IMR-90 (cell line): Measurements from ENCODE around the gene EFHC1. TPM values are rescaled to one million over a fixed set of nuclear protein-coding genes. Genes with fewer than 3 reads are reported as not detected.
A peak's percentile ranks its signal among the peaks of the same experiment; 100 is the strongest.

Experiments used
- ATAC-seq: fragments of 200-7000 bp; cut with Tn5 transposase; 2 replicates; pipeline ENCODE4 v1.9.1; 2020; ENCODE audit warnings: low read depth, mild to moderate bottlenecking, moderate library complexity
- BruUV-seq: library from RNA; stranded (reverse); fragments of 400-500 nt; replicated peaks from 2 replicates; lab custom pipeline; 2021; lab: Mats Ljungman, UMichigan
- CTCF ChIA-PET: fragments of 300-600 bp; formaldehyde crosslinking; extraction: SDS; loops from one replicate; lab custom pipeline; 2021; ENCODE audit warnings: antibody characterized with exemption; lab: Yijun Ruan, JAX
- POLR2A ChIA-PET: fragments of 300-600 bp; sonication (Branson Sonifier 250); formaldehyde crosslinking; loops from one replicate; lab custom pipeline; 2022; ENCODE audit warnings: antibody characterized with exemption; ENCODE audit not compliant: unreplicated experiment; lab: Charles Lee
- DNase-seq: peaks from one replicate; pipeline ENCODE4 v3.0.0; 2013
- H2AFZ ChIP-seq: replicated peaks from 2 replicates; pipeline ENCODE3; 2013; ENCODE audit warnings: low read length, mild to moderate bottlenecking; ENCODE audit not compliant: poor library complexity
- H2AK5ac ChIP-seq: 2 replicates; pipeline ENCODE4 v1.6.1; 2013; ENCODE audit warnings: low read depth, low read length, inconsistent platforms
- H2AK9ac ChIP-seq: replicated peaks from 2 replicates; pipeline ENCODE3; 2013; ENCODE audit warnings: mild to moderate bottlenecking, low read depth, low read length, moderate library complexity; ENCODE audit not compliant: poor library complexity
- H2BK120ac ChIP-seq: 2 replicates; pipeline ENCODE4 v1.6.1; 2013; ENCODE audit warnings: low read depth, low read length, inconsistent platforms
- H2BK15ac ChIP-seq: 3 replicates; pipeline ENCODE4 v1.6.1; 2013; ENCODE audit warnings: low read depth, low read length, inconsistent platforms
- H2BK20ac ChIP-seq: 2 replicates; pipeline ENCODE4 v1.6.1; 2013; ENCODE audit warnings: low read depth, mild to moderate bottlenecking, inconsistent platforms, low read length, moderate library complexity
- H2BK5ac ChIP-seq: 2 replicates; pipeline ENCODE4 v1.6.1; 2013; ENCODE audit warnings: mild to moderate bottlenecking, low read depth, low read length, inconsistent platforms; ENCODE audit not compliant: poor library complexity, severe bottlenecking
- H3K14ac ChIP-seq: replicated peaks from 2 replicates; pipeline ENCODE4 v1.6.1; 2013; ENCODE audit warnings: low read depth, low read length, inconsistent platforms
- H3K18ac ChIP-seq: 2 replicates; pipeline ENCODE4 v1.6.1; 2013; ENCODE audit warnings: low read depth, low read length, control low read depth
- H3K23ac ChIP-seq: 2 replicates; pipeline ENCODE4 v1.6.1; 2013; ENCODE audit warnings: low read depth, low read length, inconsistent platforms
- H3K27ac ChIP-seq: 2 replicates; pipeline ENCODE4 v1.5.1; 2013; ENCODE audit warnings: mild to moderate bottlenecking, control low read depth, low read length; ENCODE audit not compliant: insufficient read depth
- H3K27me3 ChIP-seq: 2 replicates; pipeline ENCODE4 v1.6.1; 2013; ENCODE audit warnings: low read length; ENCODE audit not compliant: control insufficient read depth, insufficient read depth
- H3K36me3 ChIP-seq: 2 replicates; pipeline ENCODE4 v1.6.1; 2013; ENCODE audit warnings: low read length, mixed read lengths; ENCODE audit not compliant: control insufficient read depth, insufficient read depth
- H3K4ac ChIP-seq: 2 replicates; pipeline ENCODE4 v1.6.1; 2013; ENCODE audit warnings: low read depth, low read length, inconsistent platforms
- H3K4me1 ChIP-seq: 2 replicates; pipeline ENCODE4 v1.6.1; 2013; ENCODE audit warnings: low read length, mixed read lengths; ENCODE audit not compliant: control insufficient read depth, insufficient read depth
- H3K4me2 ChIP-seq: 2 replicates; pipeline ENCODE4 v1.6.1; 2013; ENCODE audit warnings: low read depth, mild to moderate bottlenecking, control low read depth, low read length, moderate library complexity
- H3K4me3 ChIP-seq: 2 replicates; pipeline ENCODE4 v1.5.1; 2013; ENCODE audit warnings: low read depth, mild to moderate bottlenecking, control low read depth, low read length, moderate library complexity; ENCODE audit not compliant: insufficient read depth
- H3K56ac ChIP-seq: 2 replicates; pipeline ENCODE4 v1.6.1; 2013; ENCODE audit warnings: low read length, inconsistent platforms; ENCODE audit not compliant: insufficient read depth; ENCODE audit errors: extremely low read depth
- H3K79me1 ChIP-seq, 2 experiments: 2 replicates each; pipeline ENCODE4 v1.6.1; 2013; ENCODE audit warnings: low read length in 2 of 2, inconsistent platforms in 1 of 2, low read depth in 1 of 2
- H3K9ac ChIP-seq: 2 replicates; pipeline ENCODE4 v1.6.1; 2013; ENCODE audit warnings: low read depth, low read length, control low read depth
- H3K9me1 ChIP-seq: 2 replicates; pipeline ENCODE4 v1.6.1; 2013; ENCODE audit warnings: low read length, inconsistent platforms; ENCODE audit not compliant: insufficient read depth
- H3K9me3 ChIP-seq: 2 replicates; pipeline ENCODE4 v1.6.1; 2013; ENCODE audit warnings: low read length; ENCODE audit not compliant: control insufficient read depth, insufficient read depth
- H4K20me1 ChIP-seq: 2 replicates; pipeline ENCODE4 v1.6.1; 2013; ENCODE audit warnings: low read length, inconsistent platforms; ENCODE audit not compliant: insufficient read depth
- H4K5ac ChIP-seq: 2 replicates; pipeline ENCODE4 v1.6.1; 2013; ENCODE audit warnings: mild to moderate bottlenecking, low read depth, low read length, control low read depth
- H4K8ac ChIP-seq, 2 experiments: 2 replicates each; pipeline ENCODE4 v1.6.1; 2013; ENCODE audit warnings: low read depth in 2 of 2, low read length in 2 of 2, control low read depth in 1 of 2, inconsistent platforms in 1 of 2
- H4K91ac ChIP-seq: 2 replicates; pipeline ENCODE4 v1.6.1; 2013; ENCODE audit warnings: low read depth, low read length, inconsistent platforms; ENCODE audit not compliant: insufficient read depth
- BHLHE40 ChIP-seq: fragments of 150-350 bp; IDR thresholded peaks from 2 replicates; pipeline ENCODE4 v1.6.1; 2016; ENCODE audit warnings: mild to moderate bottlenecking, low read depth, low read length
- CEBPB ChIP-seq: IDR thresholded peaks from 2 replicates; pipeline ENCODE4 v1.6.1; 2012; ENCODE audit warnings: low read depth, low read length, improper control_type of control experiment
- CHD1 ChIP-seq: IDR thresholded peaks from 2 replicates; pipeline ENCODE4 v1.6.1; 2012; ENCODE audit warnings: low read depth, low read length, improper control_type of control experiment
- FOS ChIP-seq: fragments of 150-350 bp; IDR thresholded peaks from 2 replicates; pipeline ENCODE4 v1.6.1; 2016; ENCODE audit warnings: low read depth, low read length
- MAFK ChIP-seq: IDR thresholded peaks from 2 replicates; pipeline ENCODE4 v1.6.1; 2012; ENCODE audit warnings: low read depth, low read length, improper control_type of control experiment
- NFE2L2 ChIP-seq: fragments of 150-350 bp; IDR thresholded peaks from 2 replicates; pipeline ENCODE4 v1.6.1; 2016; ENCODE audit warnings: low read depth, mild to moderate bottlenecking, low read length
- POLR2A ChIP-seq: IDR thresholded peaks from 2 replicates; pipeline ENCODE4 v1.6.1; 2012; ENCODE audit warnings: mild to moderate bottlenecking, low read depth, low read length
- RAD21 ChIP-seq: IDR thresholded peaks from 2 replicates; pipeline ENCODE4 v1.6.1; 2012; ENCODE audit warnings: low read length, improper control_type of control experiment
- RCOR1 ChIP-seq: IDR thresholded peaks from 2 replicates; pipeline ENCODE4 v1.6.1; 2012; ENCODE audit warnings: mild to moderate bottlenecking, low read length, improper control_type of control experiment; ENCODE audit not compliant: insufficient replicate concordance
- WGBS, 2 experiments: methylation state at CpG; one replicate each; pipeline versions ENCODE4 v1.1.5 to v1.1.7; 2013; ENCODE audit warnings: missing lambda C conversion rate in 2 of 2; ENCODE audit not compliant: insufficient read length in 1 of 2; ENCODE audit errors: extremely low coverage in 2 of 2; 5-methylcytosine and 5-hydroxymethylcytosine counted together
- dilution Hi-C: fragments of 300-500 bp; cut with HindIII; formaldehyde crosslinking; loops from one replicate; pipeline ENCODE4 v1.14.3; 2018; ENCODE audit warnings: low sequenced_read_pairs; ENCODE audit not compliant: unreplicated experiment
- in situ Hi-C: fragments of 300-500 bp; cut with MboI; formaldehyde crosslinking; loops from 3 replicates; pipeline ENCODE4 v1.14.3; 2019; ENCODE audit warnings: low sequenced_read_pairs, inconsistent platforms, mixed read lengths
- intact Hi-C: fragments of 100-400 bp; cut with micrococcal nuclease; formaldehyde crosslinking; loops from 2 replicates; pipeline ENCODE4 v1.10.0; 2022
- polyA plus RNA-seq, 3 experiments: library from polyadenylated mRNA; depleted of rRNA; stranded (reverse); fragments of >200 nt; gene quantifications; 2 replicates each; pipeline ENCODE4 v1.2.3, GENCODE V29; 2012; ENCODE audit warnings: low replicate concordance in 1 of 3
- total RNA-seq: library from RNA; depleted of rRNA; stranded (reverse); fragments of >200 nt; gene quantifications from 2 replicates; pipeline ENCODE4 v1.2.3, GENCODE V29; 2012
- TF ChIP-seq, protein P1 (sequence below): fragments of 150-350 bp; IDR thresholded peaks from 2 replicates; pipeline ENCODE4 v1.6.1; 2017; ENCODE audit warnings: mild to moderate bottlenecking, antibody characterized with exemption, low read length, low read depth

Gene EFHC1
- total and polyA plus RNA-seq, 2 of the 4 experiments (the other 2 are of a cell fraction) = 14.0 to 23.0 TPM

DNA sequence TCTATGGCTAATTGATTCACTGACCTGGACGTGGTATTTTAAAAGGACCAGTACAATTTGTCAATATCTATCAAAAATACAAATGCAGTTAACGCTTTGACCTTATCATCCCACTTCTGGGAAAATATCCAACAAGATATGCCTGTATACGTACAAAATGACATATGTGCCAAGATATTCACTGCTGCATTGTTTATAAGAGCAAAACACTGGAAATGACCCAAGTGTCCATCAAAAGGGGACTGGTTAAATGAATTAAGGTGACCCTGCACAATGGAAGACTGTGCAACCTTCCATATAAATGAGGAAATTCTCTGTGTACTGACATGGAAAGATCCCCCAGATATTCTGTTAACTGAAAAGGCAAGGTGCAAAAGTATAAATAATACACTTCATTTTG is 142.8 kb downstream of the EFHC1 start:
- dilution Hi-C loops (no loop called here), in situ Hi-C loops (no loop called here), intact Hi-C loops (no loop called here)
- Histone ChIP-seq H4K5ac (no peak overlapping the region), H3K79me1 (peaks cover 13 to 71% of the 10 kb centered on the region in 2 experiments), H3K56ac (no peak overlapping the region), H2BK20ac (no peak overlapping the region), H3K36me3 (peaks cover 3% of the 10 kb centered on the region; the same call in 1 of the 2 replicates), H2AK9ac (no peak overlapping the region), H3K23ac (no peak overlapping the region), H2BK120ac (no peak overlapping the region), H3K14ac (no peak overlapping the region), H3K4me2 (no peak overlapping the region), H3K4ac (no peak overlapping the region), H3K27ac (no peak overlapping the region), H3K9me1 (peaks cover 36% of the 10 kb centered on the region), H3K18ac (no peak overlapping the region), H4K91ac (no peak overlapping the region), H2BK5ac (peak overlapping the region; percentile 11), H3K9ac (no peak overlapping the region), H2BK15ac (no peak overlapping the region), H3K4me3 (no peak overlapping the region), H3K9me3 (no peaks in the 10 kb centered on the region), H2AFZ (no peak overlapping the region), H2AK5ac (no peak overlapping the region), H3K27me3 (no peaks in the 10 kb centered on the region), H4K8ac (no peak overlapping the region), H4K20me1 (peaks cover 68% of the 10 kb centered on the region), H3K4me1 (peaks cover 40% of the 10 kb centered on the region)
- TF ChIP-seq FOS = no peak
- TF ChIP-seq CHD1 = no peak
- no peak for TF ChIP-seq RCOR1
- no peak for TF ChIP-seq POLR2A
- TF ChIP-seq, protein P1, sequence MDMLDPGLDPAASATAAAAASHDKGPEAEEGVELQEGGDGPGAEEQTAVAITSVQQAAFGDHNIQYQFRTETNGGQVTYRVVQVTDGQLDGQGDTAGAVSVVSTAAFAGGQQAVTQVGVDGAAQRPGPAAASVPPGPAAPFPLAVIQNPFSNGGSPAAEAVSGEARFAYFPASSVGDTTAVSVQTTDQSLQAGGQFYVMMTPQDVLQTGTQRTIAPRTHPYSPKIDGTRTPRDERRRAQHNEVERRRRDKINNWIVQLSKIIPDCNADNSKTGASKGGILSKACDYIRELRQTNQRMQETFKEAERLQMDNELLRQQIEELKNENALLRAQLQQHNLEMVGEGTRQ = no peak
- TF ChIP-seq MAFK = no peak
- no peak for TF ChIP-seq CEBPB
- TF ChIP-seq NFE2L2 = no peak
- TF ChIP-seq RAD21 = no peak
- TF ChIP-seq BHLHE40 = no peak
- DNase-seq (no peak), ATAC-seq (no peak)
- no CpG with 5 or more reads among the region's 3 CpGs for WGBS, 2 experiments
- BruUV-seq = no TSS peak
- ChIA-PET POLR2A (no interaction called here), CTCF (interaction anchor here (0.6 kb wide), 1 partner anchor 147 kb away, joined by 3 read pairs; no protein-coding TSS in a partner anchor)
